ENCODE measurements around the gene POLN.

GRCh38 chr4:2092669-2093053 lies 149.3 kb downstream of the POLN start:
- TF ChIP-seq CTCF (conservative IDR thresholded peaks at IDR 0.05; ENCODE audit: low read length): no peak
- no peak for TF ChIP-seq EZH2phosphoT487 (IDR thresholded peaks at IDR 0.05; ENCODE audit: borderline replicate concordance)

All from Loucy (cell line).